22Rv1 (cell line): ENCODE results near the gene SUDS3.

Source experiments
- CTCF ChIP-seq: fragments of 450-650 bp; IDR thresholded peaks from 2 replicates; pipeline ENCODE4 v1.5.1; 2017; ENCODE audit warnings: mild to moderate bottlenecking
- ZFX ChIP-seq: fragments of 450-650 bp; IDR thresholded peaks from 2 replicates; pipeline ENCODE4 v1.6.1; 2017; ENCODE audit warnings: antibody characterized with exemption, borderline replicate concordance

GRCh38 chr12:118429688-118430383 is 53.5 kb downstream of the SUDS3 start:
- no peak for TF ChIP-seq CTCF
- TF ChIP-seq ZFX = no peak
